ENCODE results near the gene MED15.

DNA sequence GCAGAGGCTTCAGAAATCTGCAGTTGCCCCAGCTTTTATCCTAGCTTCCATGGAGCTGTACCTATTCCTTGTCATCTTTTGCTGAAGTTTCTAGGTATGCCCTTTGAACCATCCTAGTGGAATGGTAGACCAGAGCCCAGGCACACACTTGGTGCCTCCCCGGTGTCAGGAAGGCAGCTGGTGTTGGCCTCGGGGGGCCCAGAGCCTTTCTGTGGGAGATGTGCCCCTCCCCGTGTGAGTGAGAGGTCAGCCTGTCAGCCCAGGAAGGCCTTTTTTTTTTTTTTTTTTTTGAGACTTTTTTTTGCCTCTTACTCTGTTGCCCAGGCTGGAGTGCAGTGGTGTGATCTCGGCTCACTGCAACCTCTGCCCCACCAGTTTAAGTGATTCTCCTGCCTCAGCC lies 58.4 kb downstream of the MED15 start:
- TF ChIP-seq POLR2A (IDR thresholded peaks at IDR 0.05; ENCODE audit: low read depth, low read length) (no peak), TAF1 (IDR thresholded peaks at IDR 0.05; ENCODE audit: low read depth, low read length) (no peak)
